ENCODE measurements around the gene PC.

The PC gene

GRCh38 chr11:66863428-66864125 is 94.6 kb downstream of the PC start:
- no peak for DNase-seq

- no peak for DNase-seq
Measured at GRCh38 chr11:66862559-66863037, 95.6 kb downstream of the PC start.

GRCh38 chr11:66861774-66862558 is 96.2 kb downstream of the PC start:
- no peak for DNase-seq

GRCh38 chr11:66861038-66861773 is 97.0 kb downstream of the PC start:
- DNase-seq, result no peak

- no peak for DNase-seq
Measured at GRCh38 chr11:66860449-66860831, 97.7 kb downstream of the PC start.

GRCh38 chr11:66859686-66860448 is 98.3 kb downstream of the PC start:
- DNase-seq, result no peak

GRCh38 chr11:66858939-66859685 is 99.1 kb downstream of the PC start:
- DNase-seq, result no peak

GRCh38 chr11:66858186-66858938 is 99.8 kb downstream of the PC start:
- no peak for DNase-seq

GRCh38 chr11:66857927-66858185 is 100.3 kb downstream of the PC start:
- DNase-seq, result no peak

- no peak for DNase-seq
Measured at GRCh38 chr11:66857234-66857926, 100.8 kb downstream of the PC start.

- DNase-seq, result peak; percentile 37
Measured at GRCh38 chr11:66856496-66857233, 101.5 kb downstream of the PC start, which contains the start of gene LRFN4. Gene LRFN4, plus strand, starts transcription at chr11:66857064. Its CDS starts 681 bp downstream, at chr11:66857745.

- peak; percentile 94 for DNase-seq
Measured at GRCh38 chr11:66855574-66856495, 102.3 kb downstream of the PC start.

- DNase-seq, result no peak
Measured at GRCh38 chr11:66854729-66855211, 103.4 kb downstream of the PC start.

- DNase-seq, result no peak
Measured at GRCh38 chr11:66854231-66854661, 103.9 kb downstream of the PC start.

- DNase-seq, result no peak
Measured at GRCh38 chr11:66853242-66854229, 104.6 kb downstream of the PC start.

GRCh38 chr11:66852466-66853241 is 105.5 kb downstream of the PC start:
- no peak for DNase-seq

All from activated CD4-positive, alpha-beta T cell treated with anti-CD3 and anti-CD28 coated beads, Interleukin-2, amount 50 U/mL, for 16 hours (primary cell).